HG03064 (cell line): ENCODE measurements around the gene FBXL22.

Experiments
- ATAC-seq: cut with Tn5 transposase; IDR thresholded peaks from one replicate; pipeline ENCODE4 v1.9.1; 2021; ENCODE audit warnings: low read depth; ENCODE audit not compliant: unreplicated experiment

FBXL22 gene

DNA sequence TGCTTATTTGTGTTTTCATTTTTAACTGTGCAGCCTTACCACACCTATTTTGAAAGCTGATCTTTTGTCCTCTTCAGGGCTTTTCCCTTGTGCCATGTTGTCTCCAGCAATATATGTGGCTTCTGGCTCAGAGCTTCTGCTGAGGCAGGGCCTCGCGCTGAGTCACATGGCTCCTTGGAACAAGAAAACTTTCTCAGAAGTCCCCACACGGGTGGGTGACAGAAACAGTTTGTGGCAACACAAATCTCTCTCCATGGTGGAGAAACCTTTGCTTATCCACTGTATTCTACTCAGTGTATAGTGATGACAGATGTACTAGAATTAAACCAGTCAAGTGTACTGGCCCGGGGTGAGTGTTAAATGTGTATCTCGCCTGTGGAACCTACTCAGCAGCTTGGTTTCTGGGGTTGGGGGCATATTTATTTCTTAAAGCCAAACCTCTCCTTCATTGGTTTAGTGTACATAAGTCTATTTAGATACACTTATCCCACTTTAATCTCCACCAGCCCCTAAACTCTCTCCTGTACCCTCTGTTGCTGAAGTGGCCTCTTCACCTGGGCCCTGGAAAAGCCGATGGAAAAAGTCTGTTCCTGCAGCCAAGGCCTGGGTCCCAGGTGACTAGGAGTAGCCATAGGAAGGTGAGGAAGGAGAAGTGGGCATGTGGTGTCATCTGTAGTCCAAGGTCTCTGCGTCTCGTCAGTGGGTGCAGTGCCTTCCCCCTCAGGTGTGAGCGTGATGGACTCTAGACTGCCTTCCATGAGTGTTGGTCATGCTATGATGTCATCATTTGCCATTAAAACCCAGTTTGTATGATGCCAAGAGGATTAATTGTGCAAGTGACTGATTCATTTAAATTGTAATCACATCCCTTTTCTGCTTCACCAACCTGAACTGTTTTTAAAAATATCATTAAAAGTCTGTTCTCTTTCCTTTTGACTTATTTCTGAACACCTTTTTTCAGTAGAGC lies 3.2 kb upstream of the FBXL22 start:
- no peak for ATAC-seq

GRCh38 chr15:63595065-63595464 lies 2.1 kb upstream of the FBXL22 start:
- no peak for ATAC-seq

DNA sequence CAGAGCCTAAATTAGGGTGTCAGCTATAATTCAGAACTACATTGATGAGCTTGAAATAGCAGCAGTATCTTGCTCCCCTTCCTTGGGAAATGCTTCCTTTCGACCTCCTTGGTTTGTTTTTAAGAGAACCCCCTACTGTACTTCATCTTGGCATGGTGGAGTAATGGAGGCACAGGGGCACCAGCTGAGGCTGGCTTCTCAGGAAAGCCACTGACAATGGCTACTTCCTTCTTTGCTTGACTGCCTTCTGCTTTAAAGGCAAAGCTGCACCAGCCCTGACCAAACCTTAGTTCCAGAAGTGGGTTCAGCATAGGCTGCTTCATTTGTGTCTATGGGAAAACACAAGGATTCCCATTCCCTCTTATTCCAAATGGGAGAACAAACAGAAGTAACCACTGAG lies 1.5 kb upstream of the FBXL22 start:
- ATAC-seq, result no peak

DNA sequence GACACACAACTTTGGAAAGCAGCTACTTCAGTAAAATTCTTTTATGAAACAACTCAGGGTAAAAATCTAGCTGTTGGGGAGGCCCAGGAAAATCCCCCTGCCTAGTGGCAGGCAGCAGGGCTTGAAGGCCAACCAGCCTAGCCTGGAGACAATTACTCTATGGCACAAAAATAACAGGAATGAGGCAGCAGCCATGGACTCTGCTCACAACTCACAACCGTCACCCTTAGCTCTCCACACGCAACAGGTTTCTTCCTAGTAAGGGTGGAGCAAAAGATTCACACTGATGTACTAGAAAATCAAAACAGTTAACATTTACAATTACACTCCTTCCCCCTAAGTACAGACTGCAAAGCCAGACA lies 530 bp upstream of the FBXL22 start:
- no peak for ATAC-seq

GRCh38 chr15:63597821-63598220 lies 634 bp downstream of the FBXL22 start:
- no peak for ATAC-seq

- ATAC-seq, result no peak
Measured at GRCh38 chr15:63598473-63599400, 1.6 kb downstream of the FBXL22 start.

DNA sequence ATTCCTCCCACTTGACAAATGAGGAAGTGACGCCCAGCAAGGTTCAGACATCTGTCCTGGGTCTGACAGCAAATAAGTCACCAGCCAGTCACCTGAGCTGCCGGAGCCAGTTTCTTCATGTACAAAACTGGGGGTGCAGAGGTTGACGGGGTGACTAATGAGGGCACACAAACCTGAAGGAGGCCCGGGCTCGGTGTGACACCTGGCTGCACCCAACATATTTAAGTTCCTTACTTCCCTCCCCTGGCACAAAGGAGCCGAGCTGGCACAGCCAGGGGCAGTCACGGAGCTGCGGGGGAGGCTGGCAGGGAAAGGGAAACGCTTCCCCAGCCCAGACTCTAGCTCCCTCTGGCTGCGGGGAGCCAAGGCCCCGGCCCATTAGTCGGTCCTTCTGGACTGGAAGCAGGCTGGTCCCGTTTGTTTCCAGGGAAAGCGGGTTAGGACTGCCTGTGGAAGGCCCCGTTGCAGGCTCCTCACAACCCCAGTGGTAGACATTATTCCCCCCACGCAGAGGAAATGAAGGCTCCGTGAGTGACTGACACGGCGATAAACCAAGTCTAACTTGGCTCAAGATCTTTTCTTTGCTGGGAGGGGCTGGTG lies 2.3 kb downstream of the FBXL22 start:
- no peak for ATAC-seq

- ATAC-seq, result no peak
Measured at GRCh38 chr15:63600001-63600615, 2.9 kb downstream of the FBXL22 start.

DNA sequence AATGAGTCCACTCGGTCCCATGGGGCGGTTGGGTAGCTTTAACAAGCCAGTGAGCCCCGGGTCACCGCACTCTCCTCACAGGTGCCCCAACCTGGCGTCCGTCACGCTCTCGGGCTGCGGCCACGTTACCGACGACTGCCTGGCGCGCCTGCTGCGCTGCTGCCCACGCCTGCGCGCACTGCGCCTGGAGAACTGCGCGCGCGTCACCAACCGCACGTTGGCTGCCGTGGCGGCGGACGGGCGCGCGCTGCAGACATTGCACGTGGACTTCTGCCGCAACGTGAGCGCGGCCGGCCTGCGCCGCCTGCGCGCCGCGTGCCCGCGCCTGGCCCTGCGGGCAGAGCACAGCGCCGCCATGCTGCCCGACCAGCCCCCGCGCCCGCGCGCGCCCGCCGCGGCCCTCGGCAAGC lies 3.4 kb downstream of the FBXL22 start:
- ATAC-seq, result peak; percentile 63

GRCh38 chr15:63601026-63601703 lies 4.0 kb downstream of the FBXL22 start:
- peak; percentile 13 for ATAC-seq

GRCh38 chr15:63601704-63602185 lies 4.6 kb downstream of the FBXL22 start:
- no peak for ATAC-seq

DNA sequence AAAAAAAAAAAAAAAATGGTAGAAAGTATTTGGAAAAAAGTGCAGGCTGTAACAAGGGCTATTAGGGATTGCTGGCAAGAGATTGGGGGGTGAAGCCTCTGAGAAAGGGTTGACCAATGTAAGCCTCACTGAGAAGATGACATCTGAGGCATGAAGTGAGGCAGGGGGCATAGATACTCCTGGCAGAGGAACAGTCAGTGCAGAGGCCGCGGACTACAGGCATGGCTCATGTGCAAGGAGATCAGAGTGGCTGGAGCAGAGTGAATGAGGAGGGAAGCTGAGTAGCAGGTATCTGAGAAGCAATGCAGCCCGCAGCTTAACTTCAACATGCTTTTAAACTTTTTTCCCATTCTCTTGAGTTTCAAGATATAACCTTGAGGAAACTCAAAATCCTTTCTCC lies 5.4 kb downstream of the FBXL22 start:
- ATAC-seq, result no peak

DNA sequence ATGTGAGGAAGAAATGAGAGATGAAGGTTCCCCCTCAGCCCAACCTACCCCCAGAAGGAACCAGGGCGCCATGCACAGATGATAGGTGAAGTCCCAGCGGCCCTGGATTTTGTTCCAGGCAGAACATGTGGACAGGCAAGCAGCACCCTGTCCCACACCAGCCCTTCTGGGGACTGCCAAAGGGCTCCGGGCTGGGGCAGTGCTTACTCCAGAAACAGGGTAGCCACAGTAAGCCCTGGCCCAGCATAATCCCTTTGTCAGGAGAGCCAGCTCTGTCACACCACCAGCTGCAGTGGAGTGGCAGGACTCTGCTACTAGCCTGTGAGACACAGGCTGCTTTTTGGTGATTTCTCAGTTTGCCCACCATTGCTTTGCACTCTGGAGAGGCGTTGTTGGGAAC lies 6.3 kb downstream of the FBXL22 start:
- no peak for ATAC-seq

- ATAC-seq, result no peak
Measured at GRCh38 chr15:63604281-63604680, 7.1 kb downstream of the FBXL22 start.

GRCh38 chr15:63605036-63605435 lies 7.8 kb downstream of the FBXL22 start:
- no peak for ATAC-seq

DNA sequence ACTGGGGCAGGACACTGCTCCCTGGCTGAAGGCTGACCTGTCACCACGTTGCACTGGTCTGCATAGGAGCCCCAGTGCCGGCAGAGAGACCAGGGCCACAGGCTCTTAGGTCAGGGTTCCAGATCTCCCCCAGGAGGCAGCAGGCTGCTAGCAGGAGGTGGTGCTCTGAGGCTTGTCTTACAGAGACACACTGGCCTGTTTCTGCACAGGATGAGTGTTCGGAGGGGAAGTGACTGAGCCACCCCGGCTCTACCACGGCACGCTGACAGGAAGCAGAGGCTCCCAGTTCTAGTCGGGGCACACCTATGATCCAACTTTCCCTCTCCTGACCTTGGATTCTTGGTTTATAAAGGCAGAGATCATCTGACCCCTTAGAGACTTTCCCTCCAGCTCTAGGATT lies 8.6 kb downstream of the FBXL22 start:
- ATAC-seq, result no peak

GRCh38 chr15:63606308-63606707 lies 9.1 kb downstream of the FBXL22 start:
- no peak for ATAC-seq

DNA sequence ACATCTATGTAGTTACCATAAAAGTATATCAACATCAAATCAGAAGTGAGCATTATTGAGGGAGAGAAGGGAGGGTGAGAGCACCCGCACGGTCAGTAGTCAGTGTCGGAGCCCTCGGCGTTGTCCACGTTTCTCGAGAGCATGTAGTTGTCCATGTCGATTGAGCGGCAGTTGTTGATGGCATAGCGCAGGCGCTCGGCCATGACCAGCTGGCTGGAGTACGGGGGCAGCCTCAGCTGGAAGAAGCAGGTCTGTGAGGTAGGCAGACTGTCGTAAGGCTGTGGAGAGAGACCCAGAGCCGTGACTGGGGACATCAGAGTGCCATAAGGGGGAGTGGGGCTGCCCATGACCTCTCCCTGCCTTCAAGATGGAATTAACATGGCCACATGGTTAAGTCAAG lies 11.8 kb downstream of the FBXL22 start:
- no peak for ATAC-seq

DNA sequence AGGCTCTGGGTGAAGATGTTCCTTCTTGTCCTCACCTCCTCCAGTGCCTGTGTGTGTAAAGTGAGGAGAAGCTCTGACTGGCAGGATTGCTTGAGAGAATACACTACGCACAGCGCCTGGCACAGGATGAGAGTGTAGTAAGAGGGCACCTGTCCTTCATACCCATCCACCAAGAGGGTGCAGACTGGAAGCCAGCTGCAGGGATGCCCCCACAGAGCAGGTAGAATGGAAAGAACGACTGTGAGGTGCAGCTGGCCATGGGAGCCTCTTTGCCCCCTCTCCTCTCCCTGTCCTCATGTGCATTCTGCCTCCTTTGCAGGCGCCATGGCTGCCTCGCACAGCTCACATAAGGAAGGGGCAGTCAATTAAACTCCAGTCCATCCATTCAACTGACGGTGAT lies 12.3 kb downstream of the FBXL22 start:
- ATAC-seq, result no peak
